GM18505 (cell line): ENCODE measurements around the gene MCTP2.
A peak's percentile ranks its signal among the peaks of the same experiment; 100 is the strongest.
"Not testable (repeated sequence)": the region's sequence is repeated elsewhere in the genome, so short reads cannot be mapped to it uniquely, and the experiment has no call there.

Experiments used
- ATAC-seq: cut with Tn5 transposase; IDR thresholded peaks from one replicate; pipeline ENCODE4 v1.9.1; 2021; ENCODE audit not compliant: unreplicated experiment
- POLR2A ChIP-seq: IDR thresholded peaks from 4 replicates; pipeline ENCODE4 v1.6.1; 2011; ENCODE audit warnings: borderline replicate concordance; ENCODE audit not compliant: insufficient read depth, insufficient read length; ENCODE audit errors: extremely low read depth

Gene MCTP2

DNA sequence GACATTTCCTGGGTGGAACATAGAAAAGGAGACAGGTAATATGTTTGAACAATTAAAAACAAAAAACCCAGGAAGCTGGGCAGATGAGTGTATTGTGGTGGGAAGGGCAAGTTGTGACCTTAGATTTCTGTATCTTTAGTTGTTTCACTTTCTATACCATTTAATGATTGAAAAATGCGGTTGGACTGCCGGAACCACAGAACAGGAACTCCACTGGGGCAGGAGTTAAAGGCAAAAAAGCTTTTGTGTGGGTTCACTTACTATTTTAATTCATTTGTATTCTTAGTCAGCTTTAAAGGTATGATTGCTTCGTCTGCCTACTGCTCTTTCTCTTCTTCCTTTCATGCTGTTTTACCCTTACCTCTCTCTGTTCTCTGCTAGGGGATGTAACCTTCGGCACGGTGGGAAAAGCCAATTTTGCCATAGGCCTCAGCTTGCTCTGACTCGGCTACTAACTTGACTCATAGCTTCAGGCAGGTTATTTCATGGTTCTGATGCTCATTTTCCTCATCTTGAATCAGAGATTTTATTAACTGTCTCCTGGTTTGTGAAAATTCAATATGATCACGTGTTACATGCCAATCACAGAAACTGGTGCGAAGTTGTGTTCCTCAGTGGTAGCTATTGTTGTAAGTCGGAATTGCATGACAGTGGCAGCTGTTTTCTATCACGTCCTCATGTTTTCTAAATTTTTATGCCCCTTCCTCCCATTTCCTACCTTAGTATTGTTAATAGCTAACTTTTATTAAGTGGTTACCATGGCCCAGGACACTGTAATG, 1.6 kb upstream of the MCTP2 start:
- TF ChIP-seq POLR2A, result no peak
- ATAC-seq, result peak; percentile 50

DNA sequence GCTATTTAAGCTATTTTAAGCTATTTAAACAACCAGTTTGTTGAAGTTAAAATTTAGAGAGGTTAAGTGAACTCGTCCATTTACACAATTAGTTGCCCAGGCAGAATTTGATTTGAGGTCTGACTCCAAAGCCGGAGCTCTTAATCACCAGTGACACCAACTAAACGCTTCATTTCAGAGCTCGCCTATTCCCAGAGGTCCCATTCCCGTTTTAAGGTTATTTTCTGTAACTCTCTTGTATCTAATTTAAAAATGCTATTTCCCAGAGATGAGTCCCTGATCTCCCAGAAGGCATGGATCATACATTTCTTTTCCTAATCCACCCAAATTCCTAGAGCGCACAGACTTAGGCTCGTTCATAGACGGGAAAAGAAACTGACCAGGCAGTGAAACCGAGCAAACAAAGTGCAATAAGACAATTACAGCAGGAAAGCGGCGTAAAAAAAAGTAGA, 904 bp upstream of the MCTP2 start:
- ATAC-seq, result no peak
- no peak for TF ChIP-seq POLR2A

DNA sequence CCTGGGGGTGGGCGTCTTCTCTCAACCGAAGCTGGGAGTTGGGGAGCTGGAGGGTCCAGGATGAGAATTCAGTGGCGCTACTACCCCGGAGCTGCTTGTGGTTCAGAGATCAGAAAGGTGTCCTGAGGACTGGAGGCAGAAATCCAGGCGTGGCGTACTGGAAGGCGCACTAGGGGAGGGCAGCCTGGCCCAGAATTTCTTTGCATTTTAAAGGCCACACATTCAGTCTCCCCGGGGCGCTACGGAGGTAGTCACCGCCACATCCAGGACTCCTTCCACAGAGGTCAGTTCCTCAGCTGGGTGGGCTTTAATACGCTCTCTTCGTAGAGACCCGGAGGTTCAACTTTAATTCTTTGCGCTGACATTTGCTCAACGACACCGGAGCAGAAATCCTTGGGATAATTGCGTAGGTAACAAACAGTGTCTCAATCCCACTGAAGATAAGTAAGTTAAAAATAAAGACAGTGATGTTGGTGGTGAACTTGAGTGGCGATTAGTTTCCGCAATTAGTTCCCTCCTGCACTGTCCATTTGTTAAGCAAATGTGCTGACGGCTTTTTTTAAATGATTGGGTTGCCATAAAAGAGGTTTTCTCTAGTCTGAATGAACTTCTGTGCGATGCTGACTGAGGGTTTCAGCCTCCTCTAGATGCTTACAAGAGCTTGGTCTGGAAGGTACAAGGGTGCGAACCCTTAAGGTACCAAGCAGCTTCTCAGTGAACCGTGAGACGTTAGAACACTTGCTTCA, 535 bp downstream of the MCTP2 start:
- ATAC-seq, result peak; percentile 4
- no peak for TF ChIP-seq POLR2A

DNA sequence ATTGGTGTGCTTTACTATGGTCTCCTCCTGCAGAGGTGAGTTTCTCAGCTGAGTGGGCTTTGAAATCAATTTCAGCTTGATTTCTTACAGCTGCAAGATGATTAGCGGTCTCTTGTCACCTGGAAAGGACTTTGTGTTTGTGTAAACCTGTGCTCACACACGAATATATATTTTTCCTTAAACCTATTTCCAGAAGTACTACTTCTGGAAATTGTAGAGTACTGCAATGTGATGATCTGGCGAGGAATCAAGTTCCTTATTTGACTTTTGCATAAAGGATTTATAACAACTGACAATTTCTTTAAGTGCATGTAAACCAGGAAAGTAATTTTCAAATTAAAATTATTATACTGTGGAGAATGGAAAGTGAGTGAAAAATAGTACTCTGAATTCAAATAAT, 2.1 kb downstream of the MCTP2 start:
- no peak for ATAC-seq
- no peak for TF ChIP-seq POLR2A

DNA sequence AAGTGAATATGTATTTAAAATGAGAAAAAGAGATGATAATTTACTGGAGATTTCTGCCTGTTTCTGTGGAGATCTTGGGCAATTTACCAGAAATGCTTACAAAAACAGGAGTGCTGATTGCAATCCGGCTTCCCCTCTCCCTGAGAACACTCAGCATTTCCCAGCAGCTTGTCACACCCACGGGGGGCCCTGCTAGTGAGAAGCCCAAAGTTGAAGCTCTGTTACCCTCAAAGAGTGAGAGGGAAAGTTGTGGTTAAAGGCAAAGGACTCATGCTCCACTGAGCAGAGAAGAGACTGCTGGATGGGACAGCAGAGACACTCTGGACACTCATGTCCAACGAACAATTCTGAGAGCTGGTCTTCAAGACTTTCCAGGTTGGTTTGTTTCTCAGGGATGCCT, 2.9 kb downstream of the MCTP2 start:
- TF ChIP-seq POLR2A, result no peak
- ATAC-seq, result no peak

DNA sequence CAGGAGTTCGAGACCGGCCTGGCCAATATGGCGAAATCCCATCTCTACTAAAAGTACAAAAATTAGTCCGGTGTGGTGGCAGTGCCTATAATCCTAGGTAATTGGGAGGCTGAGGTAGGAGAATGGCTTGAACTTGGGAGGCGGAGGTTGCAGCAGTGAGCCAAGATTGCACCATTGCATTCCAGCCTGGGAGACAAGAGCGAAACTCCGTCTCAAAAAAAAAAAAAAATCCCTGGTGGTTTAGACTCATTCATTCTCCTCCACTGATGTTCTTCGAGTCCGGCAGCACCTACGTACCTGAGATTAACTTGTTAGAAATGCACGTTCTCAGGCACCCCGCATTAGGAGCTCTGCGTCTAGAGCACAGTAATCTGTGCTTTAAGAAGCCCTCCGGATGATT, 3.7 kb downstream of the MCTP2 start:
- TF ChIP-seq POLR2A, result no peak
- ATAC-seq, result no peak

DNA sequence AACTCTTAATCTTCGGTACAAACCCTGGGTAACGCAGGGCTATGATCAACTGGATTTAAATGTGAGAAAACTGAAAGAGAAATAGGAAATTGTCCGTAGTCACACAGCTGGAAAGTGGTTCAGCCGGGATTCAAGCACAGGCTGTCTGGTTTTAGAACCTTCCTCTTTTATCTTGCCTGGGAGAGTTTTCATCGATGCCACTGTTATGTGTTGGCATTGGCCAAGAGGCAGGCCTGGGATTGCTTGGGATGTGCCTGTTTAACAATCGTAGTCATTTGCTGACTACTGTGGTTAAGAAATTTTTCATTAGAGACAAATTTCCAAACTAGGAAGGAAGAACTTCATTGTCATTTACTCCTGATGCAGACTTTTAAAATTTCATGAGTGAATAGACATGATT, 4.3 kb downstream of the MCTP2 start:
- no peak for TF ChIP-seq POLR2A
- no peak for ATAC-seq

DNA sequence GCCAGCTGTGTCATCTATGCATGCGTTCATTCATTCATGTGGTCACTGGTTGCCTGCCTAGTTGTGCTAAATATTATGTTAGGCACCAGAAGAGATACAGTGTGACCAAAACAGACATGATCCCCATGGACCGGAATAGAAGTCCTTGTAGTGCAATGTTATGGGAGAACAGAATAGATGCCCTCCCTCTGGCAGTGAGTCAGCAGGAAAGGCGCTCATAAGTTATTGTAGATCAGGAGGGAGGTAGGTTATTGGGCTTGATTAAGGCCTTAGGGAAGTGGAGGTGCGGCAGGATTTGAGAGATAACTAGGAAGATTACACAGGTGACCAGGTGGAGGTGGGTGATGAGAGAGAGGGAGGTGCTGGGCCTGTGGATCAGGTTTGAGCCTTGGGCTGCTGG, 5.2 kb downstream of the MCTP2 start:
- no peak for TF ChIP-seq POLR2A
- ATAC-seq, result no peak

DNA sequence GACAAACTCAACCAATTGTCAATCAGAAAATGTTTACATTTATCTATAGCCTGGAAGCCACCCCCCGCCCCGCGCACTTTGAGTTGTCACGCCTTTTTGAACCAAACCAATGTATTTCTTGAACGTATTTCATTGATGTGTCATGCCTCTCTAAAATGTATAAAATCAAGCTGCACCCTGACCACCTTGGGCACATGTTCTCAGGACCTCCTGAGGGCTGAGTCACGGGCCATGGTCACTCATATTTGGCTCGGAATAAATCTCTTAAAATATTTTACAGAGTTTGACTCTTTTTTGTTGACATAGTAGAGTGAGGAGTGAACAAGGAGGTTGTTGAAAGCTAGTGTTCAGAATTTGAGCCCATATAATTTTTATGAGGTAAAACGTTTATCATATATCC, 6.5 kb downstream of the MCTP2 start:
- ATAC-seq, result no peak
- TF ChIP-seq POLR2A, result no peak

DNA sequence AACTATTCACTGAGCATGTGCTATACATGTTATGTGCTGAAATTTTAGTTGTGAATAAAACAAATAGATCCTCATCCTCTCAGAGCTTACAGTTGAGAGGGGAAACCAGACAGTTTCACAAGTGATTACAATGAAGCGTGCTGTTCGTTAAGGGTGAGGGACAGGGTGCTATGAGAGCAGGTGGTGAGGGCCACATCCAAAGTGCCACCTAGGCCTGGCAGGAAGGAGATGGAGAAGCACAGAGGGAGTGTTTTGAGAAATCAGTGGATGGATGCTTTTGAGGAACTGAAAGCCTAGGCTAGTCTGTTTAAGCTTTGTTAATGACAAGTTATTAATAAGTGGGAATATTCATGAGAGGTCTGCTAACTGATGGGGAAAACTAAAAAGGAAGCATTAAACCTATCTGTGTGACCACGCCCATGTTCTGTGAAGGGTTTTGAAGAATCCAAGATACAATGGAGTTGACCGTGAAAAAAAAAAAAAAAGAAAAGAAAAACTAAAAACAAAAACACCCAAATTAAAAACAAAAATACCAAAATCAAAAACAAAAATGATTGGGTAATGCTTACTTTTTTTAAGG, 7.3 kb downstream of the MCTP2 start:
- peak; percentile 57 for ATAC-seq
- no peak for TF ChIP-seq POLR2A

DNA sequence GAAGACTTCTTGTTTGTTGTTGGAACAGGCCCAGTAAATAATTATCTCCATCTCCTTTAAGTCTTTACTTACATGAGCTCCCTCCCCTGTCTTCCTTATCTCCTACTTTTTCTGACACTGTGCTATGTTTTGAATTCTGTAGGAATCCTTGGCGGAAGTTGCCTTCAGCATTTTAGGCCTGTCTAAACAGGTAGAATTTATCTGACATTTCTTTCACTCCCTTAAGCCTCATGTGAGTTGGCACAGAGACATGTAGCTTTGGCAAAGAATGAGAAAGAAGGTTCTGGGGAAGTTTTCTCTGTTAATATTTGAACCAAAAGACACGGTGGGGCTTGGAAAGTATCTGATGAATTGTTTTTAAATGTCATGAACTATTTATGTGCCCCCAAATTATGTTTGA, 8.1 kb downstream of the MCTP2 start:
- TF ChIP-seq POLR2A, result no peak
- ATAC-seq, result no peak

DNA sequence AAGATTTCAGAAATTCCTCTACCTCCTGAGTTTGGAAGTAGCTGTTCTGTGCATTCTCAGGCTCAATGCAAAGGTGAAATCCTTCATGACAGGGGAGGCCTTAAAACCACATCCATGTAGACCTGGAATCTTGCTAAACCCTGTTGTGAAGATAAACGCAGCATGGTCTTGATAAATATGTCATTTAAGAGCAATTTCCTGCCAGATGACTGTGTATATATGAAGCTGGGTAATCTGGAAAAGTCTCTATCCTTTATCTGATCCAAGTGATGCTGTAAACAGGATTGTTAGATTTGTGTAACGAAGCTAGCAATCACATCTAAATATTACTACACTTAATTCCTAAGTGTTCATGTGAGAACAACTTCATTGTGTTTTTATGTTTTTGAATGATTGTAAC, 9.1 kb downstream of the MCTP2 start:
- no peak for ATAC-seq
- no peak for TF ChIP-seq POLR2A

DNA sequence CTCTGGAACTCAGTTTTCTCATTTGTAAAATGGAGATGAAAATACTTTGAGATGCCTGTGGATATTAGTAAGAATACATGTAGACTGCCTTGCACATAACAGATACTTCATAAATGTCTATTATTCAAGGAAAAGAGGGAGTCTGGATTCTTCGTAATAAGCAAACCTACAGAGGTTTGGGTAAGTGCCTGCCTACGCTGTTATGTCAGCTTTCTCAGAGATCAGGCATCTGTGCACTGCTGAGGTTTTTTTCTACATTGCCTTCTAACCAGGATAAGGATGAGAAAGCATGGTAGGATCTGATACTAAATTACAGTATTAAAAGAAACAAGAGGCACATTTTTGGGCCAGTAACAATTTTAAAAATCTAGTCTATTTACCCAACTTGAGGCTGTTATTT, 10.9 kb downstream of the MCTP2 start:
- TF ChIP-seq POLR2A, result no peak
- no peak for ATAC-seq

DNA sequence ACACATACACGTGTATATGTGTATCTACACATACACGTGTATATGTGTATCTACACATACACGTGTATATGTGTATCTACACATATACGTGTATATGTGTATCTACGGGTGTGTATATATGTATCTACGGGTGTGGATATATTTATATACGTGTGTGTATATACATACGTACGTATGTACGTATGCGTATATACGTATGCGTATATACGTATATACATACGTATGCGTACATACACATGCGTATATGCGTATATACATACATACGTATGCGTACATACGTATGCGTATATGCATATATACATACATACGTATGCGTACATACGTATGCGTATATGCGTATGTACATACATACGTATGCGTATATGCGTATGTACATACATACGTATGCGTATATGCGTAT, 11.6 kb downstream of the MCTP2 start:
- not testable (repeated sequence) for ATAC-seq

DNA sequence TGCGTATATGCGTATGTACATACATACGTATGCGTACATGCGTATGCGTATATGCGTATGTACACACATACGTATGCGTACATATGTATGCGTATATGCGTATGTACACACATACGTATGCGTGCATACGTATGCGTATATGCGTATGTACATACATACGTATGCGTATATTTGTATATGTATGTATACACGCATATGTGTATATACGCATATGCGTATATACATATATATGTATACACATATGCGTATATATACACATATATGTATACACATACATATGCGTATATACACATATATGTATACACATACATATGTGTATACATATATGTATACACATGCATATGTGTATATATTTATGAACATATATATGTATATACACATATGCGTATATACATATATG, 12.1 kb downstream of the MCTP2 start:
- no peak for TF ChIP-seq POLR2A
- no peak for ATAC-seq

DNA sequence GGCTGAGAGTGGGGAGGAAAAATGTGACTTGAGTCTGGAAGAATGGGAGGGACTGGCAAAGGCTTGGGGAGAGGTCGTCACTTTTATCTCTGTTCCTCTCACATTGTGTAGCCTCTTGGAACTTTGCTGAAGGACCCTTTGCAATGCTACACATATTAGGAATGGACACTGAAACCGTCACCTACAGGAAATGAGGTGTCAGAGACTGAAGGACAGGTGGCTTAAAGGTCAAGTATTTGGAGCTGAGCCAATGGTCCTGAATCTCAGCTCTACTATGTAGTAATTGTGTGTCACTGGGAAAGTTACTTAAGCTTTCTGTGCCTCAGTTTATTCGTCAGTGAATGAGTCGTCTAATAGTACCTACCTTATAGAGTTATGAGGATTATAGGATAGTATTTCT, 14.7 kb downstream of the MCTP2 start:
- no peak for ATAC-seq
- TF ChIP-seq POLR2A, result no peak
